Measurements from ENCODE around the gene WNT9B. TPM values are rescaled to one million over a fixed set of nuclear protein-coding genes. Genes with fewer than 3 reads are reported as not detected.

The WNT9B gene
- total RNA-seq, 2 donors from 2014 or later = not detected

DNA sequence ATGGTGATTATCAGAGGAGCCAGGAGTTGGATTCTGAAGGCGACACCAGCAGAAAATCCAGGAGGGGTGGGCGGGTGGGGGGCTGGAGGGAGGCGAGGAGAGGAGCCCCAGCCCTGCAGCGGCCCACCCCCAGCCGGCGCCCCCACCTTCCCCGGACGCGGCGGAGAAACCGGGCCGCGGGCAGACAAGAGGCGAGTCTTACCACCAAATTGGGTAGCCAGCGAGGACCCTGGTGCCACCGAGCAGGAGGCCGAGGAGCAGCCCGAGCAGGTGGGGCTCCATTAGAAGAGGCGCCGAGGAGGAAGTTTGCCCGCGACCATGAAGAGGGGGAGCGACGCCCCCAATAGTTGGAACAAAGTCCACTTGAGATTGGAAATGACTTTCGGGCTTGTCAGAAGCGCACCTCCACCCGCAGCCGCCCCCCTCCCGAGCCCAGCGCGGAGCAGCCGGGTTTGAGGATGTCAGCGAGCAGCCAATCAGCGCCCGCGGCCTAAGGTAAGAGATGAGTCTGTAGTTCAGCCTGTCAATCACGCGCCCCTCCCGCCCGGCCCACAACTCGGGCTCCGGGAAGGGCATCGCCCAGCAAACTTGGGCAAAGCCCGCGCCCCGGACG, 33.0 kb upstream of the WNT9B start, which contains the start of gene WNT3:
TSS of gene WNT3 (minus strand) at position 377 of the 613 bp plus-strand sequence. CDS start at position 282, 95 bp downstream.
- Mint-ChIP-seq H3K27ac (no peak within 1 kb of the TSS), H3K36me3 (ENCODE audit: low read depth) (no peaks in the 10 kb centered on the region), H3K4me1 (peaks cover 5% of the 10 kb centered on the region), H3K27me3 (peaks cover 65% of the 10 kb centered on the region), H3K4me3 (peak within 1 kb of the TSS; percentile 58), H3K9me3 (no peaks in the 10 kb centered on the region)
- ATAC-seq (replicated peaks) = peak; percentile 75

DNA sequence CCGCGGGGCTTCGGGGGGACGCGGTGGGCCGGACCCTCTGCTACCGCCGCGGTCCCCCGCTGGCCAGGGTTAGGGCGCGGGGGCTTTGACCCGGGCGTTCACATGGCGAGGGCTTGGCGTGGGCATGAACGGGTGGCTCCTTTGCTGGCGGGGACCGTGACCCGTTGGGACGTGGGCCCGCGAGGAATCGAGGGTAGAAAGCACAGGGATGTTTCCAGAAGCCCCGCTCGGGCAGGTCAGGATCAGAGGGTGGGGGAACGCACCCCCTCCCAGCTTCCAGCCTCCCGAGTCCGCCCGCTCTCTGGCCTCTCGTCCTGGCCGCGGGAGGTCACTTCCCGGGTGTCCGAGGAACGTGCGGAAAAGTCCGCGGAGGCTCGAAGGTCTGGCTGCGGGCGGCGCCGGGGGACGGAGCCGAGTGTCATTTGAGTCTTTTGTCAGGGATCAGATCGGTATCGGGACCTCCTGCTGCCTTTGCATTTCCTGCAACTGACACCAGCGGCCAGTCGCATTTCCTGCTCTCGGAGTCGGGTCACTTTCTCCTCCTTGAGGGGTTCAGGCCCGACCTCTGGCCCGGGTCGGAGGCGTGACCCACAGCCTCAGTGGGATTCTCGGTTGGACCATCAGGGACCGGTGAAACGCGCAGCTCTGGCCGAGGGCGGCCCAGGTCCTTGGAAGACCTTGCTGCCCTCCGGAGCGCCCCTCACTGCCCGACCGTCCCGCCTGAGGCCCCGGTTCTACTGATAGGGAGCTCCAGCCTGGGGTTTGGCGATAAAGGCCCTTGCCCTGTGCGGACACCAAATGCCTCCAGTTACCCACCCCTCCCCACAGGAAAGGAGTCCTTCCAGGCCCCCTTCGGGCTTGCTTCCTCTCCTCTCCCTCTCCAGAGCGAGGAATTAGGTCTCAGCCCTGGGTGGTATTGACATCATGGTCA, 32.2 kb upstream of the WNT9B start:
- no peaks in the 10 kb centered on the region for H3K36me3 Mint-ChIP-seq (ENCODE audit: low read depth)
- ATAC-seq (replicated peaks) = peak; percentile 31
- H3K4me1 Mint-ChIP-seq = peaks cover 5% of the 10 kb centered on the region
- peaks cover 57% of the 10 kb centered on the region for H3K27me3 Mint-ChIP-seq
- no peak overlapping the region for H3K27ac Mint-ChIP-seq
- peak overlapping the region; percentile 58 for H3K4me3 Mint-ChIP-seq
- H3K9me3 Mint-ChIP-seq = no peaks in the 10 kb centered on the region

DNA sequence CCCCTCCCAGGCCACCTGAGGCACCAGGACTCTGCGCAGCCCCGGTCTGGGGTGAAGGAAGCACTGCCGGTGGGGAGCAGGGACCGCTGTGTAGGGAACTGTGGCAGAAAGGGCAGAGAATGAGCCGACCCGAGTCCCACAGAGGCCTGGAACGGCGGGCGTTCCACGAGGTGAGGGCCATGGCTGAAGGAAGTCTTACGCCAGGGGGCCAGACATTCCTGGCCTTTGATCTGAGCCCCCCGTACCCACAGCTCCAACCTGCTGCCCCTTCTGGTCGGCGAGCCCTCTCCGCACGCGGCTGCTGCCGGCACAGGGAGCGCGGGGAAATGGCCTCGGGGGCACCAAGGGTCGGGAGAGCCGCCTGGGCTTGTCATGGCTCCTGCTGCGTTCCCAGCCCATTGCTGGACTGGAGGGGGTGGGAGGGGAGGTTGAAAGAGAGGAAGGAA, 31.5 kb upstream of the WNT9B start:
- no peak overlapping the region for H3K27ac Mint-ChIP-seq
- no peaks in the 10 kb centered on the region for H3K36me3 Mint-ChIP-seq (ENCODE audit: low read depth)
- H3K9me3 Mint-ChIP-seq = no peaks in the 10 kb centered on the region
- ATAC-seq (replicated peaks) = no peak
- H3K27me3 Mint-ChIP-seq = peaks cover 59% of the 10 kb centered on the region
- H3K4me1 Mint-ChIP-seq = peaks cover 5% of the 10 kb centered on the region
- H3K4me3 Mint-ChIP-seq = no peak overlapping the region

DNA sequence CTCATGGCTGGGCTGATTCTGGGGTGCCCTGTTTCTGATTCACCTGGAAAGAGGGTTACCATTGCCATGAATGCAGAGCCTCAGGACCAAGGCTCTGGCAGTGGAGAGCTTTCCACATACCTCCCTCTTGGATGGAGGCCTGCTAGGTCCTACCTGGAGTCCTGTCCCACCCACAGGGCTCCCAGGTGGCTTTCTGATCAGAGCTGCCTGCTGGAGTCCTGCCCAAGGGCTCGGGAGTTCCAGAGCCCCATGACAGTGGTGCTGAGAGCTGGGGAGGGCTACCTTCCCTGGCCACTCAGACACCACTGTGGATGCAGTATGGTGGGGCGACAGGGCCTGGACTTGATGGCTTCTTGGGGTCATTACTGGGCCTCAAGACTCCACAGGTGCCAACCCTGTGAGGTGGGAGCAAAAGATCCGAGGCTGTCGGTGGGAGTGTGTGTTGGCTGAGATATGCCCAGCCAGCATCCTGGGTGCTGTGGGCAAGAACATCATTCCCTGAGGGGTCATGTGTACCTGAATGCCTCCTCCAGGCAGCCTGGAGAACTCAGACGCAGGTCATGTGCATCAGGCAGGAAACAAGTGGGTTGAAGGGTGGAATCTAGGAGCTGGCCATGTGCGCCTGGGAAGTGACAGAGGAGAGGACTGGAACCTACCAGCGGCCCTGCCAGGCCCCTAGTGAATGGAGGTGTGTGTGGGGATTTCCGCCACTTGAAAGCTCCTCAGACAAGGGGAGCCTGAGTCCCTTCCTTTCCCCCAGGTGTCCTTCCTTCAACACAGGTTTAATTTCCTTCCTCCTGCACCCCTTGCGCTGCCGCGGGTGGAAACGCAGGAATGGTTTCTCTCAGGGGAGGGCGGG, 30.6 kb upstream of the WNT9B start:
- Mint-ChIP-seq H3K9me3 (no peaks in the 10 kb centered on the region), H3K4me1 (peaks cover 5% of the 10 kb centered on the region), H3K27ac (no peak overlapping the region), H3K36me3 (ENCODE audit: low read depth) (no peaks in the 10 kb centered on the region), H3K27me3 (peaks cover 61% of the 10 kb centered on the region), H3K4me3 (no peak overlapping the region)
- no peak for ATAC-seq (replicated peaks)

DNA sequence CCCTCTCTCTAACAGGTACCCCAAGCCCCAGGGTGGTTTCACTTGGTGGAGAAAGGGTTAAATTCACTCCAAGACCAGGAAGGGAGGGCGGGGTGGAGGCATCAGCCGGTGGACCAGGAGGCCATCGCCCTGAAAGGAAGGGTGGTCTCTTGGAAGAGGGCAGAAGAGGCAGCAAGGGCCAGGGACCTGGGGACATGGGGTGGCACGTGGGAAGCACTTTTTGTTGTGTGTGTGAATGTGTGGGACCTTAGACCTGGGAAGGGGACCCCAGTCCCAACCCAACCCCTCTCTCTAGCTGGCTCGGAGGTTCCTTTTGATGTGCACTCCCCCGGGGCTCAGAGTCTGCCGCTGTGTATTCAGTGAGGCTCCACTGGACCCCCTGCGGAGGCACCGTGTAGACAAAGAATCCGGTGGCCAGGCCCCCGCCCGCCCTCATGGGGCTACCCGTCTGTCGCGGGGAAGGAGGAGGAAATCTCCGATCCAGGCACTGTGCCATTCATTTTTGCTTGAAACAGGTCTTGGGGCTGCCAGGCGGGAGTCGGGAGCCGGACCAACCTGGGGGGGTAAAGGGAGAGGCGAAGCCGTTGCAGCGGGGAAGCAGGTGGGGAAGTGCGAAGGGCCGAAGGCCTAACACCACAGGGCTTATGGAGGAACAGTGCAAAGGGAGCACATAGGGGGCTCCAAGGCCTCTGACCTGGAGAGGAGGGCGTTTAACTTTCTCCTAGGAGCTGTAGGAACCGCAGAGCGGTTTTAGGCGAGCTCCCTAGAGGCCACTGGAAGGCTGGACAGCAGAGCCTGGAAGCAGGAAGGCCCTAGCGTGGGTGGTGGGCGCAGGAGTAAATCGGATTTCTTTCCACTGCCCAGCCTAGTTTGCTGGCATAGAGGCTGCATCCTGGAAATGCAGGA, 29.6 kb upstream of the WNT9B start:
- no peak for ATAC-seq (replicated peaks)
- H3K27ac Mint-ChIP-seq = no peak overlapping the region
- no peak overlapping the region for H3K4me3 Mint-ChIP-seq
- H3K9me3 Mint-ChIP-seq = no peaks in the 10 kb centered on the region
- no peaks in the 10 kb centered on the region for H3K36me3 Mint-ChIP-seq (ENCODE audit: low read depth)
- peaks cover 51% of the 10 kb centered on the region for H3K27me3 Mint-ChIP-seq
- peaks cover 5% of the 10 kb centered on the region for H3K4me1 Mint-ChIP-seq

DNA sequence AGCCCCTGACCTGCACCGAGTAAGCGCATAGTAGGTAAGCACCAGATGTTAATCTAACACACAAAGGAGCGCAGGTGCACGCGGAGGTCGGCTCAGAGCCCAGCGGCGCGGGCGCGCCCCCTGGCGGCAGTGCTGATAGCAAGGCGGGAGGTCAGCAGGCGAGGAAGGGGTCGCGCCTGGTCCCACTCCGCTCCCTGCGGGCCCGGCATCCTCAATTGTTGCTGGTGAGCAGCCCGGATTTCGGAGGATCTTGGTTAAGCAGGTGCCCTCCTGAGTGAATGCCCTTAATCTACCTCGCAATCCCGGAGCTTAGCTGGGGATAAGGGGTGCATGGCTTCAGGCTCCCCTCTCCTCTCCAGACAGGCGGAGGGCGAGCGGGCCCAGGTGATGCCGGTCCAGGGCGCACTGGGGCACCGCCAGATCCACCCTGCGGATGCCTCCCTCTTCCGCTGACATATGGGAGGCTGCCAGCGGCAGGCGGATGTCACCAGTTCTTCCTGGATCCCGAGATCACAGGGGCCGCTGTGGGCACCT, 28.9 kb upstream of the WNT9B start:
- H3K4me1 Mint-ChIP-seq = peaks cover 5% of the 10 kb centered on the region
- H3K27ac Mint-ChIP-seq = no peak overlapping the region

DNA sequence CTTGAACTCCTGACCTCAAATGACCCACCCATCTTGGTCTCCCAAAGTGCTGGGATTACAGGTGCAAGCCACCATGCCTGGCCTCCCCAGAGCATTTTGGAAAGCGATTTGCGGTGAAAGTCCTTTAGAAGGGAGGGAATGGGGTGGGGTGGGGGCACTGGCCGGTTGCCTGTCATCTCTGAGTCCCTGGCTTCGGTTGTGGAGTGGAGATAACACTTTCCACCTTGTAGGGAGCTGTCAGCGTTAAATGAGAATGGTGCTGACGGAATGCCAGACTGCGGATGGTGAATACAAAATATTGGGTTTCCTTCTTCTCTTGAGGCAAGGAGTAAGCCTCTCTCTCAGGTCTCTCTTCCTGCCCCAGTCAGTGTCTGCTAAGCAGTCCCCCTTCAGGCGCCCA, 27.7 kb upstream of the WNT9B start:
- no peak overlapping the region for H3K4me3 Mint-ChIP-seq
- no peaks in the 10 kb centered on the region for H3K36me3 Mint-ChIP-seq (ENCODE audit: low read depth)
- H3K27me3 Mint-ChIP-seq = peaks cover 33% of the 10 kb centered on the region
- H3K27ac Mint-ChIP-seq = no peak overlapping the region
- no peaks in the 10 kb centered on the region for H3K4me1 Mint-ChIP-seq
- ATAC-seq (replicated peaks) = no peak
- no peaks in the 10 kb centered on the region for H3K9me3 Mint-ChIP-seq

More for the DNA sequence above, 28.9 kb upstream of the WNT9B start:
- no peak for ATAC-seq (replicated peaks)
- H3K36me3 Mint-ChIP-seq (ENCODE audit: low read depth) = no peaks in the 10 kb centered on the region
- peaks cover 44% of the 10 kb centered on the region for H3K27me3 Mint-ChIP-seq
- H3K4me3 Mint-ChIP-seq = no peak overlapping the region
- H3K9me3 Mint-ChIP-seq = no peaks in the 10 kb centered on the region

DNA sequence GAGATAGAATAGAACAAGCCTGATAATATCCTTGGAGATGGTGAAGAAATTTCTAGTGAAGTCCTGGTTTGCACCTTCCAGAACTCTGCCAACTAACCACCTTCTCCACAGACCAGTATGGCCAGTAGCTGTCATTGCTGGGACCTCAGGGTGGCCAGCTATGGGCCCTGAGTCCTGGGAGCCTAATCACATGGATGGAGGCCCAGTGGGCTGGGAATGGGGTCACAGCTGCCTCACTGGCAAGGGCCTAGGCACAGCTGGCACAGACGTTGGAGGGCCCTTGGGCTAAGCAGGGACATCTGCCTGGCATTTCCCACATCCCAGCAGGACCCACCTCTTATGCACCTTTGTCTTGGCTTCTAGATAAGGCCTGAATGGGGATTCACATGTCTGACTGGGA, 25.3 kb upstream of the WNT9B start:
- no peak overlapping the region for H3K4me3 Mint-ChIP-seq
- no peaks in the 10 kb centered on the region for H3K4me1 Mint-ChIP-seq
- no peaks in the 10 kb centered on the region for H3K36me3 Mint-ChIP-seq (ENCODE audit: low read depth)
- H3K9me3 Mint-ChIP-seq = no peaks in the 10 kb centered on the region
- no peak overlapping the region for H3K27ac Mint-ChIP-seq
- no peak for ATAC-seq (replicated peaks)
- H3K27me3 Mint-ChIP-seq = peaks cover 21% of the 10 kb centered on the region

DNA sequence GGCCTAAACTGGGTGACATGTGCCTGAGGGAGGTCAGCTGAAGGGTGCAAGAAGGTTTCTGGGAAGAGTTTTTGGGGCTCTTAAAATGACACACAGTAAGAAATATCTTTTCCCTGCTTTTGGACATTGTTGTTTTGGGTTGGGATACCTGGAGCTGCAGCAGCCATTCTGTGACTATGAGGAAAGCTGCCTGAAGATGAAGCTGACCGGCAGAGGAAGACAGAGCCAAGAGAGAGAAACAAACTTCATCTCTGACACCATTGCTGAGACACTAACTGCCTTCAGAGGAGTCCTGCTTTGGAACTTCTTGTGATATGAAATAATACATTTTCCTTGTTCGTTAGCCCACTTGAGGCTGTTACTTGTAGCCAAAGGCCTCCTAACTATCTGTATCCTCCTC, 24.1 kb upstream of the WNT9B start:
- Mint-ChIP-seq H3K27me3 (peaks cover 12% of the 10 kb centered on the region), H3K27ac (no peak overlapping the region), H3K9me3 (no peaks in the 10 kb centered on the region), H3K4me3 (no peak overlapping the region), H3K4me1 (no peaks in the 10 kb centered on the region), H3K36me3 (ENCODE audit: low read depth) (no peaks in the 10 kb centered on the region)
- ATAC-seq (replicated peaks) = no peak

DNA sequence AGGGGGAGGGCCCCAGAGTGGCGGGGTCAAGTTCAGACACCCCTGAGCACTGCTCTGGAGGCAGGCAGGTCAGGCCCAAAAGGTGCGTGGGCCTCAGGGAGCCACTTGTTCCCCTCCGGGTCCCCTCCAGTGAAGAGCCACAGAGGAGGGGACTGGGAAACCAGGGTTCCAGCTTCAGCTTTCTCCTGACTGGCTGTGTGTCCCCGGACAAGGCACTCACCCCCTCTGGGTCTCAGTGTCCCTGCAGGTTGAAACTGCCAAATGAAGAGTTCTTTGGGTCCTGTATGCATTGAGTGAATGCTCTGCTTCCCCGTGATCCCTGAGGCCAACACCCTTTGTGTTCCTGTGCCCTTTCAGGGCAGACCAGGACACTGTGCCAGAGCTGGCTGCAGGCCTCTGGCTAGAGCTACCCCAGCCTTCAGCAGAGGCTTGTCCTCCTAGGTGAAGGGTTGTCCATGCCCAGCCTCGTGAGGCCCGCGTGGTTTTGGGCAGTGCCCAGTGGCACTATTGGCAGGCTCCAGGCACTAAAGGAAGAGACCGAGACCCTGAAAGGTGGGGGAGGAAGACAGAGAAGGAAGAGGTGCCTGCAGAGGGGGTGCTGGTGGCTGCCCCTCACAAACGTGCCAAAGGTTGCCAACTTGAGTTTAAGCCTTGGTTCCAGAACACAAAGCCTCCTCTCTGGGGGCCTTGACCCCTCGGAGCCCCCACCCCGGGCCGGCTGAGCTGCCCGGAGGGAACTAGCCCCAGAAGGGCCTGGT, 19.6 kb upstream of the WNT9B start:
- Mint-ChIP-seq H3K9me3 (no peaks in the 10 kb centered on the region), H3K36me3 (ENCODE audit: low read depth) (no peaks in the 10 kb centered on the region), H3K27me3 (peaks cover 3% of the 10 kb centered on the region), H3K27ac (no peak overlapping the region), H3K4me1 (peaks cover 5% of the 10 kb centered on the region), H3K4me3 (no peak overlapping the region)
- no peak for ATAC-seq (replicated peaks)

DNA sequence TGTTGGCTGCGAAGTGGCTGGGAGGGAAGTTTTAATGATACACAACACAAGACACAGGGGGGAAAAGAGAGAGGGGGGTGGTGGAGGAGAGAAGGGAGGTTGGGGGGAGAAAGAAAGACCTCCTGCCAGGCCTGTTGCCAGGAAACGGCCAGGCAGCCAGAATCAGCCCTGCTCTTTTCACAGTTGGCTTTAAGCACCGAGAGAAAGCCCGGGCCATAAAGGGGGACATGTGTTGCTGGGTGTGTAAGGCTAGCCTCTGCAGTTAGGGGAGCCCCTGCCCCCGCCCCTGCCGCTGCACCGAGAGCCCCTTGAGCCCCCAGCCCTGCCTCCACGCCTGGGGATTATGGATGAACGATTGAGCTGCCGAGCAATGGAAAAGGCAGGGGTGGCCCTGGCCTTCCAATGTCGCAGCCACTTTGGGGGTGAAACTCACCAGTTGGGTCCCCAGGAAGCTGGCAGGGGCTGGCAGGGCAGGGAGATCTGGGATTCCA, 19.0 kb upstream of the WNT9B start:
- peaks cover 3% of the 10 kb centered on the region for H3K27me3 Mint-ChIP-seq
- H3K9me3 Mint-ChIP-seq = no peaks in the 10 kb centered on the region
- H3K4me1 Mint-ChIP-seq = peaks cover 5% of the 10 kb centered on the region
- no peak for ATAC-seq (replicated peaks)
- H3K36me3 Mint-ChIP-seq (ENCODE audit: low read depth) = no peaks in the 10 kb centered on the region
- no peak overlapping the region for H3K27ac Mint-ChIP-seq
- no peak overlapping the region for H3K4me3 Mint-ChIP-seq

DNA sequence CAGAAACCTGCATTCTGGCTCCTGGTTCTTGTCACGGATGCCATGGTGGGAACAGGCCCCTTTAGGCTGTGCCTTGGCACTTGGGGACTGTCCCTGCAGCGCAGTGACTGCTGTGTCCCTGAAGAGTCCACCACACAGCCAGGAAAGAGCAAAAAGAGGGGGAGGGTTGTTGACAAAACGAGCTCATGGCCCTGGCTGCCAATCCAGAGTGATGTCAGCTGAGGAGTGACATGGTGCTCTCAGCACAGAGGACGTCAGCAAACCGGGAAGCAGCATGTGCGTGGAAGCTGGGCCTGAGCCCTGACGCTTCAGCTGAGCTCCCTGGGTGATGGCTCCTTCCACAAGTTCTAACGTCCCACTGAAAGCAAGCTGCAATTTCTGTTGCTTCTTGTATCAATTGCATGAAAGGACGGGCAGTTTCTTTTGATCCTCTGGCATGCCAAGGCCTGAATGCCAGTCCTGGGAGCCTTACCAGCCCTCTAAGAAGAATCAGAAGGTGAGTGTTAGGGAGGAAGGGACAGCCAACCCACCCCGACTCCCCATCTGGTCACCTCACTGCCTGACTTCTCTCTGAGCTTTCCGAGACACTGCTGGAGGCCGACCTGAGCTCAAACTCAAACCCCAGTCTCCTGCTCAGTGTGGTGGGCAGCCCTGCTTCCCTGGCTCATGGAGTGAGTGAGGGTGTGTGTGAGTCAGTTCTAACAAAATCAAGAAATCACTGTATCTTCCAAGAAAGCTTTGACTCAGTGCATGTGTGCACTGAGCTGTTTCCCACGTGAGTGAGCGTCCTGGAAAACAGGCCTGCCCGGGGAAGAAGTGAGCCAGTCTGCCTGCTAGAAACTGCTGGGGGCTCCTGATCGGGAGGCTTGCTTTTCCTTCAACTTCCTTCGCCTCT, 18.2 kb upstream of the WNT9B start:
- peaks cover 3% of the 10 kb centered on the region for H3K27me3 Mint-ChIP-seq
- H3K4me3 Mint-ChIP-seq = no peak overlapping the region
- ATAC-seq (replicated peaks) = peak; percentile 73
- no peak overlapping the region for H3K27ac Mint-ChIP-seq
- no peaks in the 10 kb centered on the region for H3K36me3 Mint-ChIP-seq (ENCODE audit: low read depth)
- no peaks in the 10 kb centered on the region for H3K9me3 Mint-ChIP-seq
- H3K4me1 Mint-ChIP-seq = peaks cover 5% of the 10 kb centered on the region

All from activated T-helper 17 cell treated with anti-CD3 and anti-CD28 coated beads, Interleukin-2, amount 50 U/mL, for 72 hours (primary cell).